GM12878 (cell line): ENCODE measurements around the gene SYK.

ENCODE experiments used
- CBX5 ChIP-seq: sonication (generic); IDR thresholded peaks from 2 replicates; pipeline ENCODE4 v1.6.1; 2016; ENCODE audit warnings: low read depth, moderate library complexity, mild to moderate bottlenecking, inconsistent platforms
- CTCF ChIP-seq, 3 experiments: IDR thresholded peaks in 2 of 3; conservative IDR thresholded peaks in 1 of 3; 2 replicates each; pipeline ENCODE4 v1.5.1; 2011; ENCODE audit warnings: low read depth in 3 of 3, low read length in 3 of 3, mild to moderate bottlenecking in 3 of 3, control low read depth in 2 of 3, moderate library complexity in 2 of 3, inconsistent platforms in 1 of 3, mixed read lengths in 1 of 3; ENCODE audit not compliant: control insufficient read depth in 2 of 3, insufficient read depth in 1 of 3; ENCODE audit errors: extremely low read depth in 1 of 3
- GABPA ChIP-seq: IDR thresholded peaks from 2 replicates; pipeline ENCODE4 v1.6.1; 2014; ENCODE audit warnings: antibody characterized with exemption, low read depth, mild to moderate bottlenecking, inconsistent platforms
- NR2C2 ChIP-seq: IDR thresholded peaks from 2 replicates; pipeline ENCODE4 v1.6.1; 2011; ENCODE audit warnings: borderline replicate concordance, low read depth; ENCODE audit not compliant: control insufficient read depth, insufficient read length
- PML ChIP-seq: IDR thresholded peaks from 2 replicates; pipeline ENCODE4 v1.6.1; 2012; ENCODE audit warnings: low read length, inconsistent platforms
- SIX5 ChIP-seq: IDR thresholded peaks from 2 replicates; pipeline ENCODE4 v1.6.1; 2011; ENCODE audit warnings: mild to moderate bottlenecking, low read depth, low read length, moderate library complexity; ENCODE audit not compliant: severe bottlenecking
- TAF1 ChIP-seq: IDR thresholded peaks from 2 replicates; pipeline ENCODE4 v1.6.1; 2011; ENCODE audit warnings: mild to moderate bottlenecking, low read depth, low read length, borderline replicate concordance
- TBL1XR1 ChIP-seq: IDR thresholded peaks from 2 replicates; pipeline ENCODE4 v1.6.1; 2012; ENCODE audit warnings: low read depth, low read length, improper control_type of control experiment
- TCF7 ChIP-seq: IDR thresholded peaks from 2 replicates; pipeline ENCODE4 v1.6.1; 2014; ENCODE audit warnings: antibody characterized with exemption, borderline replicate concordance

- TF ChIP-seq TCF7, result no peak
- TF ChIP-seq CTCF (IDR thresholded peaks at IDR 0.05 in 2 of 3, conservative IDR thresholded peaks at IDR 0.05 in 1 of 3; ENCODE audit: control insufficient read depth in 2 of 3, extremely low read depth in 1 of 3, insufficient read depth in 1 of 3, low read depth in 3 of 3, low read length in 3 of 3), result no peak
- no peak for TF ChIP-seq TAF1
- TF ChIP-seq SIX5, result no peak
- no peak for TF ChIP-seq PML
- no peak for TF ChIP-seq CBX5
- TF ChIP-seq NR2C2, result no peak
- no peak for TF ChIP-seq TBL1XR1
- no peak for TF ChIP-seq GABPA
Observed at GRCh38 chr9:90839183-90839728, 37.6 kb downstream of the SYK start.
